Measurements from ENCODE around the gene HCLS1. TPM values are rescaled to one million over a fixed set of nuclear protein-coding genes. Genes with fewer than 3 reads are reported as not detected.

The HCLS1 gene
- total RNA-seq, 1 donor from 2014 or later = 234 TPM

GRCh38 chr3:121677141-121677540 lies 16.4 kb upstream of the HCLS1 start:
- no peak for DNase-seq (ENCODE audit: low spot score)
- no peak overlapping the region for H3K27ac Mint-ChIP-seq
- intact Hi-C loops (cut with micrococcal nuclease) = no loop called here
- H3K4me3 Mint-ChIP-seq = no peak overlapping the region
- no peaks in the 10 kb centered on the region for H3K9me3 Mint-ChIP-seq
- peaks cover 51% of the 10 kb centered on the region for H3K36me3 Mint-ChIP-seq (ENCODE audit: low read depth)
- H3K27me3 Mint-ChIP-seq (ENCODE audit: insufficient read depth) = no peaks in the 10 kb centered on the region
- no peaks in the 10 kb centered on the region for H3K4me1 Mint-ChIP-seq (ENCODE audit: low read depth)

DNA sequence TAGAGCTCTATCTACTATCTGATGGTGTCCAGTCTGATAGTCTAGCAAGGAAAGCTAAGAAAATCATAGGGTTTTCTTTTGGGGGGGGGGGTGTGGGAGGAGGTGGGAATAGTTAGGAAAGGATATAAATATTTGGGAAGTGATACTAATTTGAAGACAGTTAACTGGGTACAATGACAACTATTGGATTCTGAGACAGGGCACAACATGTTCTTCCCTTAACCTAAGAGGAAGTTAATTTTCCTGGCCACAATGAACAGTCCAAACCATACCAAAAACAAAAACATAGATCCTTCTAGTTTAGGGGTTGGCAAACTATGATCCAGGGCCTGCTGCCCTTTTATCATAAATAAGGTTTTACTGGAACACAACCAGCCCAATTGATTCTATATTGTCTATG lies 10.0 kb upstream of the HCLS1 start:
- H3K27me3 Mint-ChIP-seq (ENCODE audit: insufficient read depth) = no peaks in the 10 kb centered on the region
- no peaks in the 10 kb centered on the region for H3K9me3 Mint-ChIP-seq
- DNase-seq (ENCODE audit: low spot score) = no peak
- no peak overlapping the region for H3K4me3 Mint-ChIP-seq
- intact Hi-C loops (cut with micrococcal nuclease) = no loop called here
- peaks cover 48% of the 10 kb centered on the region for H3K36me3 Mint-ChIP-seq (ENCODE audit: low read depth)
- no peak overlapping the region for H3K27ac Mint-ChIP-seq
- H3K4me1 Mint-ChIP-seq (ENCODE audit: low read depth) = no peaks in the 10 kb centered on the region

GRCh38 chr3:121667333-121667732 lies 6.6 kb upstream of the HCLS1 start:
- Mint-ChIP-seq H3K27me3 (ENCODE audit: insufficient read depth) (no peaks in the 10 kb centered on the region), H3K4me1 (ENCODE audit: low read depth) (no peaks in the 10 kb centered on the region), H3K4me3 (no peak overlapping the region), H3K27ac (no peak overlapping the region), H3K9me3 (no peaks in the 10 kb centered on the region), H3K36me3 (ENCODE audit: low read depth) (peaks cover 51% of the 10 kb centered on the region)
- intact Hi-C loops (cut with micrococcal nuclease) = no loop called here
- DNase-seq (ENCODE audit: low spot score) = no peak

GRCh38 chr3:121665488-121665887 lies 4.8 kb upstream of the HCLS1 start:
- Mint-ChIP-seq H3K4me3 (no peak overlapping the region), H3K27ac (no peak overlapping the region), H3K9me3 (no peaks in the 10 kb centered on the region), H3K4me1 (ENCODE audit: low read depth) (peaks cover 10% of the 10 kb centered on the region), H3K36me3 (ENCODE audit: low read depth) (peaks cover 49% of the 10 kb centered on the region), H3K27me3 (ENCODE audit: insufficient read depth) (no peaks in the 10 kb centered on the region)
- intact Hi-C loops (cut with micrococcal nuclease) = no loop called here
- DNase-seq (ENCODE audit: low spot score) = no peak

DNA sequence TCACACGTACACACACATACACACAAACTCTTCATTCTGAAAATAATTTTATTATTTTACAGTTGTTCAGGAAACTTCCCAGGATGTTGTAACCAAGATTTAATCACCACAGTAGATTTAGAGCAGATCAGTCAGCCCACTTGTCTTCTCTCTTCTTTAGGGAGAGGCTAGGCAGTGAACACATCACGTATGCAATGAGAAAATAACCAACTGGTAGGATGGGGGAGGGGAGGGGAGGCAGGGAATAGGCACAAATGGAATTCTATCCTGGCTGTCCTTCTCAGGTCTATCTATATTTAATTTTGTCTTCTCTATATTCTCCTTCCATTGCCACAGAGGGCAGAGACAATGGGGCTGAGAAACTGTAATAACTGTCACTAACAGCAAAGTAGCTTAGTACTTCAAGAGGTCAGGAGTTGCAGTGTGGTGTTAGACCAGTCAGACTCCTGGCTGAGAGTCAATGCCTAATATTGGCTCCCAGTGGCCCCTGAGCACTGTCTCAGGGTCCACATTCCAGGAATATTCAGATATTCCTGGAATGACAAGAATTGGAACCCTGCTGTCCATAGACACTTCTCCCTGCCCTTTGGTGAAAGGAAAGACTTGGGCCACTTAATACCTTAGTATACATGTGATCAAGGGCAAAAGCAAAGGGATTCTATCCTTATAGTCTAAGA lies 2.6 kb upstream of the HCLS1 start:
- intact Hi-C loops (cut with micrococcal nuclease) = loop anchor here (5.0 kb wide), 2 partner anchors 1129 to 1539 kb away; partner anchors contain the start of genes HSPBAP1 and SEC22A
- Mint-ChIP-seq H3K9me3 (no peaks in the 10 kb centered on the region), H3K36me3 (ENCODE audit: low read depth) (peaks cover 54% of the 10 kb centered on the region), H3K4me3 (no peak overlapping the region), H3K27ac (no peak overlapping the region), H3K4me1 (ENCODE audit: low read depth) (peaks cover 32% of the 10 kb centered on the region), H3K27me3 (ENCODE audit: insufficient read depth) (no peaks in the 10 kb centered on the region)
- DNase-seq (ENCODE audit: low spot score) = no peak

DNA sequence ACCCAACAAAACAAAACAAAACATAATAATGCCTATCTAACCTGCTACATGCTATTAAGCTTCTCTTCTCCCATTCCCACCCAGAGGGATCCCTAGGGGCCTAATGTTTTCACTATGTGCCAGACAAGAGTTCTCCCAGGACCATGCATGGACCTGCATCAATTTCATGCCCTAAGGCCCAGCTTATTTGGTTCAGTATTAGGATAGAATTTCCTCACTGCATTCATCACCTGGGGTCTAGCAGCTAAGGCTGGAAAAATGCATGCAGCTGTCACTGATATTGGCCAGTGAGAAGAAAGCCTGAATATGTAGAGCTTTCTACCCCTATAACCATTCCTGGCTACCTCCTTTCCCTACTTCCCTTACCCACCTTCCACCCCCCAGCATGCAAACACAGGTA lies 2.0 kb upstream of the HCLS1 start:
- H3K36me3 Mint-ChIP-seq (ENCODE audit: low read depth) = peaks cover 60% of the 10 kb centered on the region
- H3K9me3 Mint-ChIP-seq = no peaks in the 10 kb centered on the region
- DNase-seq (ENCODE audit: low spot score) = no peak
- H3K27me3 Mint-ChIP-seq (ENCODE audit: insufficient read depth) = no peaks in the 10 kb centered on the region
- intact Hi-C loops (cut with micrococcal nuclease) = loop anchor here (5.0 kb wide), 2 partner anchors 1130 to 1540 kb away; partner anchors contain the start of genes HSPBAP1 and SEC22A
- H3K27ac Mint-ChIP-seq = no peak overlapping the region
- H3K4me3 Mint-ChIP-seq = no peak overlapping the region
- H3K4me1 Mint-ChIP-seq (ENCODE audit: low read depth) = peaks cover 38% of the 10 kb centered on the region

DNA sequence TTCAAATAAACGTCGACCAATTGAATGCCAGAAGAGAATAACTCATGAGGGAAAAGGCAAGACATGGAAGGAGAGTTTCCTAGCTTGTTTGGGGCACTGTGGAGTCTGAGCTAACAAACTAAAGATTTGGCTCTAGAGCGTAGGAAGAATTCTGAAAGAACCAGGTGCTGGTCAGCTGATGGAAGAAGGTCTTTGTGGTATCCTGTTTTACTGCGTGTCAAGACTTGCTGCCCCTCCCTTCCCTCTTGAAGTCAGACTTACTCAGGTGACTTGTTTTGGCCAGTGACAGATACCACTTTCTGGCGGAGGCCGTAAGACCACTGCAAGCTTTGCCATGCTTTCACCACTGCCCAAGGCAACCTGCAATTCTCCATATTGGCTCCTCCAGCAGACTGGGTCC lies 673 bp upstream of the HCLS1 start:
- H3K36me3 Mint-ChIP-seq (ENCODE audit: low read depth) = peaks cover 66% of the 10 kb centered on the region
- intact Hi-C loops (cut with micrococcal nuclease) = loop anchor here (2.0 to 5.0 kb wide), 3 partner anchors 29 to 1541 kb away; partner anchors contain the start of genes HSPBAP1 and SEC22A
- DNase-seq (ENCODE audit: low spot score) = no peak
- peak overlapping the region; percentile 95 for H3K4me3 Mint-ChIP-seq
- peak overlapping the region; percentile 99 for H3K27ac Mint-ChIP-seq
- no peaks in the 10 kb centered on the region for H3K9me3 Mint-ChIP-seq
- no peaks in the 10 kb centered on the region for H3K27me3 Mint-ChIP-seq (ENCODE audit: insufficient read depth)
- peaks cover 51% of the 10 kb centered on the region for H3K4me1 Mint-ChIP-seq (ENCODE audit: low read depth)

GRCh38 chr3:121659586-121659985 lies 1.1 kb downstream of the HCLS1 start:
- Mint-ChIP-seq H3K4me1 (ENCODE audit: low read depth) (peaks cover 67% of the 10 kb centered on the region), H3K36me3 (ENCODE audit: low read depth) (peaks cover 60% of the 10 kb centered on the region), H3K9me3 (no peaks in the 10 kb centered on the region), H3K27ac (peak overlapping the region; percentile 99), H3K4me3 (peak overlapping the region; percentile 95), H3K27me3 (ENCODE audit: insufficient read depth) (no peaks in the 10 kb centered on the region)
- intact Hi-C loops (cut with micrococcal nuclease) = no loop called here
- DNase-seq (ENCODE audit: low spot score) = no peak

DNA sequence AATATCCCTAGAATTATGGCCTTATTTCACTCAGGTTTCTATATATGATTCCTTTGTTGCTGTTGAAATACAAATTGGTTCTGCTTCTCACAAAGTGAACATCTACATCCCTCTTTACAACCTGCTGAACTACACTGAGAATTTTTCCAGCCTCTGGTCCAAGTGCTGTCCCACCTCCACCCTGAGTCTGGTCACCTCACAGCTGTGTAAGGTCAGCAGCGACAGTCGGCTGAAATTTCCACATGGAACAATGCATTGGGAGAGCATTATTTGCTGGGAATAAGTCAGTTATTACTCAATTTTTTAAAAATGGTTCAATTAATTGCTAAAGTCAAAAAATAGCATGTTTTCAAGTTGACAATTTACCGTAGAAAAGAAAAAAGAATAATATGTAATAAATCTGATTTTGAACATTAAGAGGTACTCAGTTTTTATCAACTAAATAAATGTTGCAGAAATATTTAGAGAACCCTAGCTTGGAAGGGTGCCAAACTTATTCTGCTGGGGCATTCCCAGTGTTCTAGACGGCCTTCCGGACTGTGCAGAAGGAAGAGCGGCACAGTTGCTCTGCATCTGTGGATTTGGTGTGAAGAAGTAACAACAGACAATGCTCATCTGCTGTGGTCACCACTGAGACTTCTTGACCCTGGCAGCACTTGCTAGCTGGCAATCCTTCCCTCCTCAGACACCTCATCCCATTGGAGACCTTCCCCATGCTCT lies 1.8 kb downstream of the HCLS1 start:
- Mint-ChIP-seq H3K4me3 (peak overlapping the region; percentile 95), H3K27me3 (ENCODE audit: insufficient read depth) (no peaks in the 10 kb centered on the region), H3K9me3 (no peaks in the 10 kb centered on the region), H3K36me3 (ENCODE audit: low read depth) (peaks cover 61% of the 10 kb centered on the region), H3K27ac (peak overlapping the region; percentile 99), H3K4me1 (ENCODE audit: low read depth) (peaks cover 74% of the 10 kb centered on the region)
- intact Hi-C loops (cut with micrococcal nuclease) = no loop called here
- no peak for DNase-seq (ENCODE audit: low spot score)

GRCh38 chr3:121654493-121655385 lies 6.0 kb downstream of the HCLS1 start:
- peaks cover 63% of the 10 kb centered on the region for H3K36me3 Mint-ChIP-seq (ENCODE audit: low read depth)
- H3K27me3 Mint-ChIP-seq (ENCODE audit: insufficient read depth) = no peaks in the 10 kb centered on the region
- H3K4me3 Mint-ChIP-seq = peak overlapping the region; percentile 50
- H3K9me3 Mint-ChIP-seq = no peaks in the 10 kb centered on the region
- H3K4me1 Mint-ChIP-seq (ENCODE audit: low read depth) = peaks cover 87% of the 10 kb centered on the region
- peak; percentile 9 for DNase-seq (ENCODE audit: low spot score)
- peak overlapping the region; percentile 79 for H3K27ac Mint-ChIP-seq
- intact Hi-C loops (cut with micrococcal nuclease) = loop anchor here (1.0 to 5.0 kb wide), 5 partner anchors 95 to 1562 kb away; partner anchors contain the start of genes FAM162A, GOLGB1, GSK3B and MIX23

DNA sequence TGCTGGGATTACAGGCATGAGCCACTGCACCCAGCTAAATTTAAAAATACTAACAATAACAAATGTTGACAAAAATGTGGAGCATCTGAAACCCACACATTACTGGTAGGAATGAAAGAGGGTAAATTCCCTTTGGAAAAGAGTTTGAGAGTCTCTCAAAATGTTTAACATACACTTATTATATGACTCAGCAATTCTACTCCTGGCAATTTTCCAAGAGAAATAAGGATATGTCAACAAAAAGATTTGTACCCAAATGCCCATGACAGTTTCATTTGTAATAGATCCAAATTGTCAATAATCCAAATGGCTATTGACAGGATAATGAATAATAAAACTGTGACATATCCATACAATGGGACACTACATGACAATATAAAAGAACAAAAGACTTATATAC lies 9.0 kb downstream of the HCLS1 start:
- no peak overlapping the region for H3K27ac Mint-ChIP-seq
- H3K36me3 Mint-ChIP-seq (ENCODE audit: low read depth) = peaks cover 52% of the 10 kb centered on the region

DNA sequence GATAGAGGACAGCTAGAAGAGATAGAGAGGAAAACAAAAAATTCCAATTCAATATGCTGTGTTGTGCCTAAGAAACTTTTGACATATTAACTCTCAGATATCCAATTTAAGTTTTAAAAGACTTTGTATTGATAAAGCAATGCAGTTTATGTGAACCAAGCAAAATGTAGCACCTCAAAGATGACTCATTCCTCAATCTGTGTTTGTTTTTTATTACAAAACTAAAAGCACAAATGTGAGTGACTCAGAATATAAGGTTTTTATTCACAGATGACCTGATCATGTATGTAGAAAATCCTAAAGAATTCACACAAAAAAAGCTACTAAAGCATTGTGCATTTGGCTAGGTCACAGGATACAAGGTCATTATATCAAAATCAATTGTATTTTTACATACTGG lies 11.1 kb downstream of the HCLS1 start:
- H3K4me1 Mint-ChIP-seq (ENCODE audit: low read depth) = peaks cover 50% of the 10 kb centered on the region
- peaks cover 49% of the 10 kb centered on the region for H3K36me3 Mint-ChIP-seq (ENCODE audit: low read depth)
- no peak overlapping the region for H3K27ac Mint-ChIP-seq
- DNase-seq (ENCODE audit: low spot score) = no peak
- no peaks in the 10 kb centered on the region for H3K9me3 Mint-ChIP-seq
- intact Hi-C loops (cut with micrococcal nuclease) = loop anchor here (5.0 kb wide), 4 partner anchors 498 to 1557 kb away; partner anchors contain the start of genes FAM162A, GSK3B and MIX23
- no peaks in the 10 kb centered on the region for H3K27me3 Mint-ChIP-seq (ENCODE audit: insufficient read depth)
- H3K4me3 Mint-ChIP-seq = no peak overlapping the region

More for the DNA sequence above, 9.0 kb downstream of the HCLS1 start:
- Mint-ChIP-seq H3K4me1 (ENCODE audit: low read depth) (peaks cover 67% of the 10 kb centered on the region), H3K4me3 (no peak overlapping the region), H3K9me3 (no peaks in the 10 kb centered on the region), H3K27me3 (ENCODE audit: insufficient read depth) (no peaks in the 10 kb centered on the region)
- intact Hi-C loops (cut with micrococcal nuclease) = loop anchor here (5.0 kb wide), 4 partner anchors 496 to 1559 kb away; partner anchors contain the start of genes FAM162A, GSK3B and MIX23
- DNase-seq (ENCODE audit: low spot score) = no peak
